DMS114 treated with DMSO at 0.1 percent for 48 hours (cell line): ENCODE measurements around the gene SLC25A39.

Experiments used
- DNase-seq: peaks from one replicate; lab custom pipeline; 2025; ENCODE audit not compliant: unreplicated experiment; lab: John Stamatoyannopoulos, UW

Gene SLC25A39

GRCh38 chr17:44314869-44315661 lies 9.6 kb downstream of the SLC25A39 start:
- peak; percentile 14 for DNase-seq

GRCh38 chr17:44314524-44314868 lies 10.1 kb downstream of the SLC25A39 start:
- DNase-seq, result no peak

- no peak for DNase-seq
Measured at GRCh38 chr17:44314031-44314430, 10.6 kb downstream of the SLC25A39 start.

GRCh38 chr17:44312396-44313104 lies 12.1 kb downstream of the SLC25A39 start:
- no peak for DNase-seq

- DNase-seq, result no peak
Measured at GRCh38 chr17:44311562-44312181, 13.0 kb downstream of the SLC25A39 start.

- DNase-seq, result no peak
Measured at GRCh38 chr17:44310609-44311376, 13.8 kb downstream of the SLC25A39 start.

- no peak for DNase-seq
Measured at GRCh38 chr17:44310188-44310587, 14.4 kb downstream of the SLC25A39 start.

GRCh38 chr17:44309472-44309871 lies 15.2 kb downstream of the SLC25A39 start:
- DNase-seq, result no peak

GRCh38 chr17:44308865-44309264 lies 15.8 kb downstream of the SLC25A39 start:
- DNase-seq, result no peak

- DNase-seq, result peak; percentile 31
Measured at GRCh38 chr17:44308320-44308818, 16.3 kb downstream of the SLC25A39 start, which contains the start of gene RUNDC3A. RUNDC3A (plus strand) TSS chr17:44308601; CDS start chr17:44308833, 232 bp downstream.

- peak; percentile 13 for DNase-seq
Measured at GRCh38 chr17:44307387-44308186, 17.0 kb downstream of the SLC25A39 start.

- DNase-seq, result no peak
Measured at GRCh38 chr17:44304651-44305050, 20.0 kb downstream of the SLC25A39 start.

GRCh38 chr17:44297975-44298374 lies 26.6 kb downstream of the SLC25A39 start:
- DNase-seq, result no peak

GRCh38 chr17:44293509-44294226 lies 31.0 kb downstream of the SLC25A39 start:
- DNase-seq, result no peak

GRCh38 chr17:44287651-44288050 lies 37.0 kb downstream of the SLC25A39 start:
- no peak for DNase-seq

- no peak for DNase-seq
Measured at GRCh38 chr17:44284024-44284400, 40.6 kb downstream of the SLC25A39 start.

- no peak for DNase-seq
Measured at GRCh38 chr17:44283344-44284023, 41.1 kb downstream of the SLC25A39 start.

GRCh38 chr17:44282264-44282663 lies 42.4 kb downstream of the SLC25A39 start:
- no peak for DNase-seq

GRCh38 chr17:44281570-44281969 lies 43.1 kb downstream of the SLC25A39 start:
- DNase-seq, result no peak
